Loucy (cell line): ENCODE results near the gene PRR5L.

Experiments
- CTCF ChIP-seq: fragments of 200-600 bp; sonication (generic); conservative IDR thresholded peaks from 2 replicates; pipeline ENCODE4 v1.5.1; 2014; ENCODE audit warnings: mild to moderate bottlenecking, antibody characterized with exemption, low read length
- EZH2phosphoT487 ChIP-seq: fragments of 200-600 bp; IDR thresholded peaks from 2 replicates; pipeline ENCODE4 v1.6.1; 2018; ENCODE audit warnings: antibody characterized with exemption, mild to moderate bottlenecking, moderate library complexity, borderline replicate concordance

- peak; percentile 71 for TF ChIP-seq CTCF
- no peak for TF ChIP-seq EZH2phosphoT487
These were observed 213.9 kb downstream of the PRR5L start, which contains the start of gene TRAF6 for GRCh38 chr11:36509694-36510593.
